Activated naive CD4-positive, alpha-beta T cell treated with anti-CD3 and anti-CD28 coated beads, Interleukin-2, amount 50 U/mL, for 72 hours (primary cell): ENCODE data around the gene NTRK2. TPM values are rescaled to one million over a fixed set of nuclear protein-coding genes. Genes with fewer than 3 reads are reported as not detected.

Source experiments
- ATAC-seq, 2 donors: fragments of 150-1000 bp; cut with Tn5 transposase; 2 replicates each; pipeline ENCODE4 v1.10.0; 2021; ENCODE audit warnings: mild to moderate bottlenecking in 2 of 2, moderate library complexity in 2 of 2
- DNase-seq, 2 donors: peaks; one replicate each; pipeline ENCODE4 v3.0.0; 2021 to 2022; ENCODE audit warnings: low spot score in 2 of 2
- H3K27ac Mint-ChIP-seq, 2 donors: one replicate each; pipeline ENCODE4 v1.8.0; 2022; ENCODE audit warnings: mild to moderate bottlenecking in 2 of 2, mixed read lengths in 2 of 2
- H3K36me3 Mint-ChIP-seq, 2 donors: one replicate each; pipeline ENCODE4 v1.8.0; 2022; ENCODE audit warnings: mixed read lengths in 2 of 2
- H3K9me3 Mint-ChIP-seq, 2 donors: one replicate each; pipeline ENCODE4 v1.8.0; 2022; ENCODE audit warnings: mixed read lengths in 2 of 2
- total RNA-seq, 2 donors: library from RNA; stranded (reverse); gene quantifications; one replicate each; pipeline ENCODE4 v1.2.3, GENCODE V29; 2022

The NTRK2 gene
- total RNA-seq, 2 donors from 2014 or later: 0.16 to 0.21 TPM

GRCh38 chr9:84997472-84997871, 327.9 kb downstream of the NTRK2 start:
- peaks cover 0 to 9% of the 10 kb centered on the region in 2 donors for H3K9me3 Mint-ChIP-seq
- peaks cover 0 to 5% of the 10 kb centered on the region in 2 donors for H3K36me3 Mint-ChIP-seq
- no peak overlapping the region for H3K27ac Mint-ChIP-seq
- no peak for DNase-seq
- ATAC-seq: no peak

DNA sequence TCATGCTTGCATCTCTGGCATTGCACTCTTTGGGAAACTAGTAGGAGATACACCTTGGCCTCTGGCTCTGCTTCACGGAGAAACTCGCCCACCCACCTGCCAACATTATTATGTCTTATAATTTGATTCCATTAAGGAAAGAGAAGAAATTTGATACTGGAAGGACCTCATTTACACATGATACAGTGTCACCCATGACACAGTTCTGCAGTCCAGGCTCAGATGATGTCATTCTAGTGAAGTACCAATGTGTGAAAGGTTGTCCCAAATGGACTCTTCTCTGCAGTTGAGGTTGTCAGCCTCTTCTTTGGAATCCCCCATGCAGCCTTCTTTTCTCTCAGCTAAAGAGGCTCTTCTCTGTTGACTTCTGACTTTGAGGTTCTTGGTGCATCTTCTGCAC, 329.1 kb downstream of the NTRK2 start:
- Mint-ChIP-seq H3K9me3 (peaks cover 0 to 9% of the 10 kb centered on the region in 2 donors), H3K36me3 (peaks cover 0 to 5% of the 10 kb centered on the region in 2 donors), H3K27ac (no peak overlapping the region)
- DNase-seq (no peak), ATAC-seq (no peak)

DNA sequence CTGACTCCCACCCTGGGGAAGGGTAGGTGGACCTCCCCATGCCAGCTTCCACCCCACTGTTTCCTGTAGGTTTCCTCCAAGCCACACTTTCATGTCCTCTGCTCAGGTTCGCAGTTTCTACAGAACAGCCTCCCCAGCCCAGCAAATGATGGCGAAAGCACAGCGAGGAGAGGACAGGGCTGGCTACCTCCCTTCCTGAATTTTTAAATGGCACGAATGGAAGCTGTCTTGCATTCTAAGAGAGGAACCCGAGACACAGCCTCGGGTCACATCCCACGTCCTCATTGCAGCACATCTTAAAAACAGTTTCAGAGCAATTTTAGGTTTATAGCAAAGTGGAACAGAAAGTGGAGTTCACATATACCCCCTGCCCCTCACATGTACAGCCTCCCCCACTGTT, 330.3 kb downstream of the NTRK2 start:
- no peak for ATAC-seq
- Mint-ChIP-seq H3K9me3 (peaks cover 0 to 9% of the 10 kb centered on the region in 2 donors), H3K27ac (no peak overlapping the region), H3K36me3 (peaks cover 0 to 5% of the 10 kb centered on the region in 2 donors)
- no peak for DNase-seq

DNA sequence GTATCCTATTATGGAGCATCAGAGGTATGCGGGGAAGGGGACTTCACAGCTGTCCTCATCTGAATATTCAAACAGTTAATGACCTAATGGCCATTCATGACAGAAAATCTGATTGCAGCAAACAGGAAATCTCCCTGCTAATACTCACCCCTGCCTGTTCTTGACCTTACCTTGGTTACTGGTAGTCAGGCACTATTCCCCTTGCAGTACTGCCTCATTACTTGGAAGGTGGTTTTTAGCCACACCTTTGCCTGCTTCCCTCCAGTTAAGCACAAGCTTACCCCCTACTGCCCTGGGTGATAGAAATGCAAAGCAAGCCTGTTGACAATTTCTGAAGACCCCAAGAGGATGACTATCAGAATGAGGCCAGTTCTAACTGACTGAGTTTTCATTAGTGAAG, 332.4 kb downstream of the NTRK2 start:
- Mint-ChIP-seq H3K27ac (no peak overlapping the region), H3K9me3 (peaks cover 0 to 10% of the 10 kb centered on the region in 2 donors), H3K36me3 (peaks cover 0 to 5% of the 10 kb centered on the region in 2 donors)
- ATAC-seq: no peak
- DNase-seq: no peak

DNA sequence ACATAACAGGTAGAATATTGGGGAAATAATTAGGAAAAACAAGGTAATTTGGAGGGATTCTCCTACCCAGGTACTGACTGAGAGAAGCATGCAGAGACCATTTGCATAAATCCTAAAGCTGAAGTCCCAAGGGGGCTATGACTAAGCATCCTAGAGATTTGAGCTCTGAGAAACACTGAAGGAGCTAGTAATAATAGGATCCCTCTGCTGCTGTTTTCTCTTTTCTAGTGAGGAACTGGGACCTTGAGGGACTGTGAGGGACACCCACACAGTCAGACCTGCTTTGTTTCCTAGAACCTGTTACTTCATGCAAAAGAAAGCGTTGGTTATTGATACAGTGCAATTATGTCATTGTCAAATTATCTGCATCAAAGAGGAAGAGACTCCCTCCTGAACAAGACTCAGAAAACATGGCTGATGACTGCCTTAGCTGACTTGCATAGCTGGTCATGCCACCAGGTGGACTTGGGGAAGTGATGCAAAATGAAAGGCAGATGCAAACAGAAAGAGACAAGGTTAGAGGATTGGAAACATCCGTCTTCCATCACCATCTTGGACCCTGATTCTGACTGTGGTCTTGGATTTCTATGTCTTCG, 335.4 kb downstream of the NTRK2 start:
- ATAC-seq: no peak
- H3K36me3 Mint-ChIP-seq: peaks cover 0 to 5% of the 10 kb centered on the region in 2 donors
- H3K27ac Mint-ChIP-seq: no peak overlapping the region

DNA sequence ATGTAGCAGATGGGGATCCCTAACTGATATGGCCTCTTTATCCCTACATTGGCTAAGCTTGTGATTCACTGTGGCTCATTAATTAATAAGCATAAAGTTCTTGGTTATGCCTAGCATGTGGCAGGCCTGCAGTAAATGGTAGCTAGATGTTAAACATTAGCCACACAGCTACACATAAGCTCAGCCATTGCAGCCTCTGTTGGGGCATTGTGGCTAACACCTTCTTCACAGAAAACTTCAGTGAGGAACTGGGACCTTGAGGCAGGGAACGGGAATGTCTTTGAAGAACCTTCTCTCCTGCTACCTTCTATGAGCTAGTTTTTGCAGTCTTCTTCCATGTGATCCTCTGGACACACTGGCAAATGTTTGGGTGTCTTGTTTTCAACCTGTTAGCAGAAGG, 338.2 kb downstream of the NTRK2 start:
- Mint-ChIP-seq H3K36me3 (no peaks in the 10 kb centered on the region), H3K9me3 (peaks cover 0 to 5% of the 10 kb centered on the region in 2 donors), H3K27ac (no peak overlapping the region)
- no peak for DNase-seq
- ATAC-seq: no peak

More for the DNA sequence above, 335.4 kb downstream of the NTRK2 start:
- H3K9me3 Mint-ChIP-seq: peaks cover 0 to 13% of the 10 kb centered on the region in 2 donors
- no peak for DNase-seq

GRCh38 chr9:85008215-85008614, 338.7 kb downstream of the NTRK2 start:
- DNase-seq: no peak
- no peak for ATAC-seq
- Mint-ChIP-seq H3K36me3 (no peaks in the 10 kb centered on the region), H3K9me3 (peaks cover 0 to 5% of the 10 kb centered on the region in 2 donors), H3K27ac (no peak overlapping the region)

- Mint-ChIP-seq H3K36me3 (no peaks in the 10 kb centered on the region), H3K27ac (no peak overlapping the region), H3K9me3 (peaks cover 5 to 10% of the 10 kb centered on the region in 2 donors)
- ATAC-seq (no peak), DNase-seq (no peak)
These were observed 339.7 kb downstream of the NTRK2 start for GRCh38 chr9:85009251-85009650.

GRCh38 chr9:85013703-85014102, 344.2 kb downstream of the NTRK2 start:
- DNase-seq (no peak), ATAC-seq (no peak)
- Mint-ChIP-seq H3K36me3 (no peaks in the 10 kb centered on the region), H3K27ac (no peak overlapping the region), H3K9me3 (peaks cover 5 to 6% of the 10 kb centered on the region in 2 donors)

DNA sequence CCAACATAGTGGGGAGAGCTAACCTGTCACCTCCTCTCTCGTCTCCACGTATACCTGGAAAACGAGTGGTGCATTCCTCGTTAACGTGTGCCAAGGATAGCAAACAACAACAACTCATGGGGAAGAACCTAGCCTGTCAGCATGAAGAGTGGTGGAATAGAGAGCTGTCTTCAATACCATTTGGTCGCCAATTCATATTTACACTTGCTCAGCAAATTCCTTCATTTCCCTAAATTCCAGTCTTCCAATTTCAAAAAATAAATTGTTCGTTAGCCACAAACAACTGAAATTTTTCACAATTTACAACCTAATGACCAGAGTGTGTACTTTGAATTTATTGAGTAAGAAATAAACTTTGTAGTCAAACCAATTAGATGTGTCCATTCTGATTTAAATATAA, 344.8 kb downstream of the NTRK2 start:
- ATAC-seq (no peak), DNase-seq (no peak)
- Mint-ChIP-seq H3K36me3 (no peaks in the 10 kb centered on the region), H3K27ac (no peak overlapping the region), H3K9me3 (peaks cover 5 to 6% of the 10 kb centered on the region in 2 donors)

DNA sequence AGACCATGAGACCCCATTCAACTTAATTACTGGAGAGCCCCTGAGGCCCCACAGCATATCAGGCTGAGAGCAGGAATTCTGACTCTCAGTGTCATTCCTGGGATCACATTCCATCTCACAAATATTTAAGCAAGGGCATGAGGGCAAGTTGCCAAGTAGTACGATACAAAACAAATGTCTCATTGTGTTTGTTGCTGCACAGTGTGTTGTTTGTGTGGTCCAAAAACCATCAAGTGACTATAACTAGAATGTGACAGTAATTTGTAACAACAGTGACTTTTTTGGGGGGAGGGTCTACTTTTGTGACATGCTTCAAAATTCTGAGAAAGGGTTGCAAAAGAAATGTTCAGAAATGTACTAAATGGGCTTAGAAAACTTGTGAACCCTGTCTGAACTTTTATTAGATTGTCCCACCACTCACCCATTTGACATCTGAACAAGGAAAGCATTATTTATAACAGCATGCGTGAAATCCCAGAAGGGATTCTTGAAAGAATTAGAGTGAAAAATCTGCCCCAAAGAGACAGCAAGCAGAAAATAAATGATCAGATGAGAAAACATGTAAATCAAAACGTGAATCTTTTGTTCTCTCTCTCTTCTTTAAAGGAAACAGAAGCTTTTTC, 347.0 kb downstream of the NTRK2 start:
- Mint-ChIP-seq H3K27ac (no peak overlapping the region), H3K9me3 (peaks cover 5 to 6% of the 10 kb centered on the region in 2 donors), H3K36me3 (no peaks in the 10 kb centered on the region)
- ATAC-seq (no peak), DNase-seq (no peak)

GRCh38 chr9:85020791-85021190, 351.3 kb downstream of the NTRK2 start:
- no peak for DNase-seq
- H3K27ac Mint-ChIP-seq: no peak overlapping the region
- no peaks in the 10 kb centered on the region for H3K36me3 Mint-ChIP-seq
- H3K9me3 Mint-ChIP-seq: no peaks in the 10 kb centered on the region
- ATAC-seq: no peak

- no peaks in the 10 kb centered on the region for H3K9me3 Mint-ChIP-seq
- DNase-seq: no peak
- no peaks in the 10 kb centered on the region for H3K36me3 Mint-ChIP-seq
- ATAC-seq: no peak
- H3K27ac Mint-ChIP-seq: no peak overlapping the region
These were observed 352.2 kb downstream of the NTRK2 start for GRCh38 chr9:85021686-85022085.

- ATAC-seq (no peak), DNase-seq (no peak)
- Mint-ChIP-seq H3K27ac (no peak overlapping the region), H3K9me3 (peaks cover 0 to 6% of the 10 kb centered on the region in 2 donors), H3K36me3 (no peaks in the 10 kb centered on the region)
These were observed 354.8 kb downstream of the NTRK2 start for GRCh38 chr9:85024374-85024773.

DNA sequence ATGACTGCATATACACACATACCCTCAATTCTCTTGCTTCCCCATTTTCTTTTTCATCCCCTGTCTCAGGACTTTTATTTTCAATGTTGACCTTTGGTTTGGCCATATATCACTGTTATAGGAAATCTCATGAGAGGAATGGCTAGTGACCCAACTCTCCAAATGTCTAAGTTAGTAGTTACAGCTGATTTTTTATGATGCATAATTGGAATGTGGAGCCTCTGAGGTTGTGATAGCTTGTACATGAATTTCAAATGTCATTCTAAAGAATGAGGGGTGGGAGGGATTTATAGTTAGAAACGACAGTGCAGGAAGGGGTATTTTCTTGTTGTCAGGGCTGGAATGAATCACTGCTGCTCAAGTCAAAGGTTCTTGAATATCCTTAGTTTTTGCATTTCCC, 356.1 kb downstream of the NTRK2 start:
- Mint-ChIP-seq H3K27ac (no peak overlapping the region), H3K36me3 (no peaks in the 10 kb centered on the region), H3K9me3 (peaks cover 0 to 6% of the 10 kb centered on the region in 2 donors)
- ATAC-seq (no peak), DNase-seq (no peak)

DNA sequence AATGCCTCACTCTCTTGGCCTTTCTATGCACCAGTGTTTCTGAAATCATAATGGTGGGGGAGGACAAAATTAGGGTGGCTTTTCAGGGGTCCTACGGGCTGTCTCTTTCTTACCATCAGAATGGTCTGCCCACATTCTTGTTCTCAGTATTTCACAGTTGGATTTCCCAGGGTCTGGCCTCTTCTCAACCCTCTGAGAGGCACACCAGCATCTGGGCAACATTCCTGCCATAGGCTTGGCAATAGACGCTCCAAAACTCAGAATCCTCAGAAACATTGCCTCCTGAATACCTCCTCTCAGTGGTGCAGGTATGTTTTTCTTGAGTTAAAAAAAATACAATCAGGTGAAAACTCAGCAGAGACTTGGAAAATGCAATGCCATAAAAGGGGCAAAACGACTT, 358.3 kb downstream of the NTRK2 start:
- Mint-ChIP-seq H3K36me3 (no peaks in the 10 kb centered on the region), H3K9me3 (peaks cover 0 to 6% of the 10 kb centered on the region in 2 donors), H3K27ac (no peak overlapping the region)
- DNase-seq (no peak), ATAC-seq (no peak)

DNA sequence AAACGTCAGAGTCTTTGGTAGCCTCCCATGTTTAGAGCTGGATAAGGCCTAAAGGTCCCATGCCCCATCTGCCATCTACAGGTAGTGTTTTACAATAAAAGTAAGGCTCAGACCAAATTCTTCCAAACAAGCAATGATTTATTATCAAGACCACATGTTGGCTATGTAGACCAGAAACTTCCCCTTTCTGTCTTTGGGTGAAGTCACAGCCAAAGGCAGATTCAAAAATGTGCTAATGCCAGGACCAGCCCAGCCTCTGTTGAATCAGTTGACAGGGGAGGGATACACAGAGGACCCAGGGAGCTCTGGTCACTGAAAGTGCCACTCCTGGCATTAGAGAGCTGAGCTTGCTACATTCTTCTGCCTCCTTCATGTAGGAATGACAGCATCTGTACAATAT, 360.8 kb downstream of the NTRK2 start:
- Mint-ChIP-seq H3K36me3 (no peaks in the 10 kb centered on the region), H3K9me3 (peaks cover 0 to 6% of the 10 kb centered on the region in 2 donors), H3K27ac (no peak overlapping the region)
- DNase-seq: no peak
- no peak for ATAC-seq

- DNase-seq: no peak
These were observed 367.0 kb downstream of the NTRK2 start for GRCh38 chr9:85036496-85036895.

More at GRCh38 chr9:85036496-85036895, 367.0 kb downstream of the NTRK2 start:
- Mint-ChIP-seq H3K27ac (no peak overlapping the region), H3K9me3 (no peaks in the 10 kb centered on the region), H3K36me3 (no peaks in the 10 kb centered on the region)
- ATAC-seq: no peak
